HL-60 (cell line): ENCODE measurements around the gene FSTL4.

ENCODE experiments used
- DNase-seq, 2 experiments: peaks; one replicate each; pipeline ENCODE4 v3.0.0-alpha.2; 2010 to 2020; ENCODE audit warnings: low read depth in 1 of 2, low spot score in 1 of 2
- H3K27ac ChIP-seq: fragments of 250-450 bp; sonication (Bioruptor Pico); replicated peaks from 2 replicates; pipeline ENCODE4 v1.5.1; 2020; ENCODE audit warnings: mild to moderate bottlenecking, moderate library complexity
- H3K27me3 ChIP-seq: fragments of 250-450 bp; sonication (Bioruptor Pico); 2 replicates; pipeline ENCODE4 v1.5.1; 2021; ENCODE audit warnings: mild to moderate bottlenecking, moderate library complexity; ENCODE audit not compliant: insufficient read depth, poor library complexity, severe bottlenecking
- H3K4me3 ChIP-seq: replicated peaks from 2 replicates; pipeline ENCODE4 v1.5.1; 2011; ENCODE audit warnings: mild to moderate bottlenecking, control low read depth, low read length; ENCODE audit not compliant: insufficient read depth
- GABPA ChIP-seq: IDR thresholded peaks from 2 replicates; pipeline ENCODE4 v1.6.1; 2012; ENCODE audit warnings: low read depth
- POLR2AphosphoS5 ChIP-seq: IDR thresholded peaks from 2 replicates; pipeline ENCODE4 v1.6.1; 2012; ENCODE audit warnings: low read depth
- SPI1 ChIP-seq: IDR thresholded peaks from 2 replicates; pipeline ENCODE4 v1.6.1; 2012; ENCODE audit warnings: low read depth, mild to moderate bottlenecking, borderline replicate concordance
- TF ChIP-seq, protein P1 (sequence below): IDR thresholded peaks from 2 replicates; pipeline ENCODE4 v1.6.1; 2012; ENCODE audit warnings: low read depth; ENCODE audit not compliant: insufficient replicate concordance
- TF ChIP-seq, protein P2 (sequence below): IDR thresholded peaks from one replicate; pipeline ENCODE4 v1.5.1; 2011; ENCODE audit warnings: low read length, control low read depth, inconsistent platforms; ENCODE audit not compliant: insufficient read depth

FSTL4 gene

DNA sequence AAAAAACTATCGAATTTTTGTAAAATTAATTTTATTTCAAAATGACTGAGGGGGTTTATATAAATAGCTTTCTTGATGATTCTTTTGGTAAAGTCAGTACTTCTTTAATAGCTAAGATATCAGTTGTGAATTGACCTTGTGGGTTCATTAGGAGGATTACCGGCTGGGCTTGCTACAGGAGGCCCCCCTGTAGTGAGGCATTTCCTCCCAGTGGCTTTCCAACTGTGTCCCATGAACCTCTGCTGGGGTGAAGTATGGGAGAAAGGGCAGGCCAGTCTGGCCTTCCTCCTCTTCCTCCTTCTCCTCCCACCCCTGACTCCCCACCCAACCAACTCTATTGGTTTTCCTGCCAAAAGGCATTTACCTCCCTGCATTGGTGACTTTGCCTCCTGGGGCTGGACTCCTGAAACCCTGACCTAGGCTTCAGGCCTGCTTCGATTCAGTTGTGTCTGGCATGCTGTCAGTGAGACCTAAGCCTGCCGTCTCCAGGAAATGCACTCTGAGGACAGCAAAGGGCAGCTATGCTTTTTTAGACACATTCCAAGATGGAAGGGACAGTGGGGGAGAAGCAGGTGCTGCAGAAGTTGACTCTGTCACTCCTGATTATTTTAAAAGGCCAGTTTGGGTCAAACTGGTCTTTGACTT lies 415.8 kb downstream of the FSTL4 start:
- DNase-seq = no peak
- no peak overlapping the region for H3K27ac ChIP-seq
- no peak overlapping the region for H3K4me3 ChIP-seq
- TF ChIP-seq SPI1 = no peak
- no peak for TF ChIP-seq GABPA
- no peaks in the 10 kb centered on the region for H3K27me3 ChIP-seq

DNA sequence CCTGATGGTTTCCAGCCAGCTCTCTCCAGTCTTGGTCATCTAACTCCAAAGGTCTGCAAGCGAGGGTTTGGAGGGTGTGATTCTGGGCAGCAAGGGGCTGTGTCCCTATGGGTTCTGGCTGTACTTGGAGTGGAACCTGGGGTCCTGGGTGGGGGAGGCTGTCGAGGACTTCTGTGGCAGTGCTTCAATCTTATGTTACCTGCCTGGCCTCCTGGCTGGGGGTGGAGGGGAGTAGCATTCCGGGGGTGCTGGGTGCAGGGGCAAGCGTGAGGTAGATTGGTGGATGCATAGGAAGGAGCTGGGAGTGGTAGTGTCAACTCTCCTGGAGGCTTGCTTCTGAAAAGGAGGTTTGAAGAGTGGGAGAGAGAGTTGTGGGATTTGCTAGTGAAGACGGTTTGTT lies 417.1 kb downstream of the FSTL4 start:
- no peak overlapping the region for H3K4me3 ChIP-seq
- no peak for DNase-seq
- H3K27me3 ChIP-seq = no peaks in the 10 kb centered on the region
- H3K27ac ChIP-seq = no peak overlapping the region
- TF ChIP-seq, protein P1, sequence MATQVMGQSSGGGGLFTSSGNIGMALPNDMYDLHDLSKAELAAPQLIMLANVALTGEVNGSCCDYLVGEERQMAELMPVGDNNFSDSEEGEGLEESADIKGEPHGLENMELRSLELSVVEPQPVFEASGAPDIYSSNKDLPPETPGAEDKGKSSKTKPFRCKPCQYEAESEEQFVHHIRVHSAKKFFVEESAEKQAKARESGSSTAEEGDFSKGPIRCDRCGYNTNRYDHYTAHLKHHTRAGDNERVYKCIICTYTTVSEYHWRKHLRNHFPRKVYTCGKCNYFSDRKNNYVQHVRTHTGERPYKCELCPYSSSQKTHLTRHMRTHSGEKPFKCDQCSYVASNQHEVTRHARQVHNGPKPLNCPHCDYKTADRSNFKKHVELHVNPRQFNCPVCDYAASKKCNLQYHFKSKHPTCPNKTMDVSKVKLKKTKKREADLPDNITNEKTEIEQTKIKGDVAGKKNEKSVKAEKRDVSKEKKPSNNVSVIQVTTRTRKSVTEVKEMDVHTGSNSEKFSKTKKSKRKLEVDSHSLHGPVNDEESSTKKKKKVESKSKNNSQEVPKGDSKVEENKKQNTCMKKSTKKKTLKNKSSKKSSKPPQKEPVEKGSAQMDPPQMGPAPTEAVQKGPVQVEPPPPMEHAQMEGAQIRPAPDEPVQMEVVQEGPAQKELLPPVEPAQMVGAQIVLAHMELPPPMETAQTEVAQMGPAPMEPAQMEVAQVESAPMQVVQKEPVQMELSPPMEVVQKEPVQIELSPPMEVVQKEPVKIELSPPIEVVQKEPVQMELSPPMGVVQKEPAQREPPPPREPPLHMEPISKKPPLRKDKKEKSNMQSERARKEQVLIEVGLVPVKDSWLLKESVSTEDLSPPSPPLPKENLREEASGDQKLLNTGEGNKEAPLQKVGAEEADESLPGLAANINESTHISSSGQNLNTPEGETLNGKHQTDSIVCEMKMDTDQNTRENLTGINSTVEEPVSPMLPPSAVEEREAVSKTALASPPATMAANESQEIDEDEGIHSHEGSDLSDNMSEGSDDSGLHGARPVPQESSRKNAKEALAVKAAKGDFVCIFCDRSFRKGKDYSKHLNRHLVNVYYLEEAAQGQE = no peak
- TF ChIP-seq GABPA (no peak), POLR2AphosphoS5 (no peak), SPI1 (no peak)
- TF ChIP-seq, protein P2, sequence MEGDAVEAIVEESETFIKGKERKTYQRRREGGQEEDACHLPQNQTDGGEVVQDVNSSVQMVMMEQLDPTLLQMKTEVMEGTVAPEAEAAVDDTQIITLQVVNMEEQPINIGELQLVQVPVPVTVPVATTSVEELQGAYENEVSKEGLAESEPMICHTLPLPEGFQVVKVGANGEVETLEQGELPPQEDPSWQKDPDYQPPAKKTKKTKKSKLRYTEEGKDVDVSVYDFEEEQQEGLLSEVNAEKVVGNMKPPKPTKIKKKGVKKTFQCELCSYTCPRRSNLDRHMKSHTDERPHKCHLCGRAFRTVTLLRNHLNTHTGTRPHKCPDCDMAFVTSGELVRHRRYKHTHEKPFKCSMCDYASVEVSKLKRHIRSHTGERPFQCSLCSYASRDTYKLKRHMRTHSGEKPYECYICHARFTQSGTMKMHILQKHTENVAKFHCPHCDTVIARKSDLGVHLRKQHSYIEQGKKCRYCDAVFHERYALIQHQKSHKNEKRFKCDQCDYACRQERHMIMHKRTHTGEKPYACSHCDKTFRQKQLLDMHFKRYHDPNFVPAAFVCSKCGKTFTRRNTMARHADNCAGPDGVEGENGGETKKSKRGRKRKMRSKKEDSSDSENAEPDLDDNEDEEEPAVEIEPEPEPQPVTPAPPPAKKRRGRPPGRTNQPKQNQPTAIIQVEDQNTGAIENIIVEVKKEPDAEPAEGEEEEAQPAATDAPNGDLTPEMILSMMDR = no peak

DNA sequence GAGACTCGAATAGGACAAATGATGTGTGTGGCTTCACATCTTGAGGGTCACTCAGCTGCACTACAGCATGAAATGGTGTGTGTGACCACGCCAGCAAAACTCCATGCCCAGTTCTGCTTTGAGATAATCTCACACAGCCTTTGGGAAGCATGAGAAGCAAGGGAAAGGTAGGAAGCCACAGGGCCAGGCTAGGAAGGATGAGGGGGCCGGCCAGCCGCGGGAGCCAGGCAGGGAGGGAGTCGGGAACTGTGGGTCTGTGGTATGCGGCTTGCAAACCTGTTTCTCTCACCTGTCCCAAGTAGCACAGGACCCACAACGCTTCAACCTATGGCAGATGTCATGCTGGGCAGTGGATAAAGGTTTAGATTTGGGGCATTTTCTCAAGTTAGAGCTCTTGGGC lies 418.5 kb downstream of the FSTL4 start:
- no peak for DNase-seq
- no peaks in the 10 kb centered on the region for H3K27me3 ChIP-seq
- H3K4me3 ChIP-seq = no peak overlapping the region
- TF ChIP-seq SPI1 (no peak), GABPA (no peak), POLR2AphosphoS5 (no peak)
- TF ChIP-seq, protein P1 = no peak
- TF ChIP-seq, protein P2 = no peak
- H3K27ac ChIP-seq = no peak overlapping the region

DNA sequence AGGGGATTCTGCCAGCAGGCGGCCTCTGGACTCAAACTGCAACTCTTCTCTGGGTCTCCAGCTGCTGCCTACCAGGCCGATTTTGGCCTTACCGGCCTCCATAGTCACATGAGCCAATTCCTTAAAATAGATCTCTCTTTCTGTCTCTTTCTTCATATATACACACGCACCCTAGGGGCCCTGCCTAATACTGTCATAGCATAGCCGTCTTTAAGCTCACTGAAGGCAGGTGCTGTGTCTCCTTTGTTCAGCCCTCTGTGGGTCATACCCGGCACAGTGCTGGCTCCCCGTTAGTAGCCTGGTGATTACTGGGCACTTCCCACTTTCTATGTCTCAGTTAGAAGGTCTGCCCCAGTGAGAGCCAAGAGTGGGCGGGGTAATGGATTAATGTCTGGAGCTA lies 419.6 kb downstream of the FSTL4 start:
- no peaks in the 10 kb centered on the region for H3K27me3 ChIP-seq
- H3K4me3 ChIP-seq = no peak overlapping the region
- no peak overlapping the region for H3K27ac ChIP-seq
- DNase-seq = no peak
- TF ChIP-seq, protein P1 = no peak
- TF ChIP-seq POLR2AphosphoS5 (no peak), SPI1 (no peak), GABPA (no peak)
- TF ChIP-seq, protein P2 = no peak
